Activated naive CD8-positive, alpha-beta T cell treated with anti-CD3 and anti-CD28 coated beads, Interleukin-2, amount 10 ng/mL, durations not matched to agents 7 days and 5 days (primary cell): ENCODE results near the gene RALY. TPM values are rescaled to one million over a fixed set of nuclear protein-coding genes. Genes with fewer than 3 reads are reported as not detected.

Source experiments
- ATAC-seq: fragments of 150-1000 bp; cut with Tn5 transposase; one replicate; pipeline ENCODE4 v1.10.0; 2021; ENCODE audit warnings: low read depth, moderate library complexity
- POLR2A ChIA-PET: fragments of 350-600 bp; sonication (Branson Sonifier 250); formaldehyde crosslinking; loops from one replicate; lab custom pipeline; 2021; ENCODE audit warnings: antibody characterized with exemption; lab: Charles Lee
- DNase-seq: peaks from one replicate; pipeline ENCODE4 v3.0.0; 2021
- H3K27ac Mint-ChIP-seq: one replicate; pipeline ENCODE4 v1.8.0; 2022; ENCODE audit warnings: mild to moderate bottlenecking, mixed read lengths
- H3K27me3 Mint-ChIP-seq: one replicate; pipeline ENCODE4 v1.8.0; 2022; ENCODE audit warnings: mild to moderate bottlenecking, moderate library complexity, mixed read lengths
- H3K36me3 Mint-ChIP-seq: one replicate; pipeline ENCODE4 v1.8.0; 2021; ENCODE audit warnings: mild to moderate bottlenecking, mixed read lengths
- H3K4me1 Mint-ChIP-seq: one replicate; pipeline ENCODE4 v1.8.0; 2021; ENCODE audit warnings: mixed read lengths
- H3K4me3 Mint-ChIP-seq: one replicate; pipeline ENCODE4 v1.8.0; 2022; ENCODE audit warnings: mild to moderate bottlenecking, moderate library complexity, mixed read lengths
- H3K9me3 Mint-ChIP-seq: one replicate; pipeline ENCODE4 v1.8.0; 2021; ENCODE audit warnings: mixed read lengths
- total RNA-seq, 2 experiments: library from RNA; stranded (reverse); gene quantifications; one replicate each; pipeline ENCODE4 v1.2.3, GENCODE V29; 2021

Gene RALY
- total RNA-seq, 2 experiments from 2014 or later = 188 to 190 TPM

DNA sequence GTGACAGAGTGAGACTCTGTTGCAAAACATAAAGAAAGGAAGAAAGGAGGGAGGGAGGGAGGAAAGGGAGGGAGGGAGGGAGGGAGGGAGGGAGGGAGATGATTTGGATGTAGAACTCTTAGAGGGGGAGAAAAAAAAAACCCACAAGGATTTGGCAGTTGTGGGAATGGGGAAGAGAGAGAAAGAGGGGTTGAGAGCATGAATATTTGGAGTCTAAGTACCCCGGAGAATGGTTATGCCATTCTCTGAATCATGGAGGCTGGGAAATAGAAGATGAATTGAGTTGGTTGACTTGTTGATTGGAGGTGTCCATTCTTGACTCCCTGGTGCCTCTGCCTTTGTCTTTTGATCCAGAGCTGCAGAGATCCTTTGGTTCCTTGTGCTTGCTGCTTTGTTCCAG, 35.7 kb downstream of the RALY start:
- ATAC-seq (no peak), DNase-seq (no peak)
- H3K4me3 Mint-ChIP-seq = no peak overlapping the region
- POLR2A ChIA-PET = no interaction called here
- peaks cover 20% of the 10 kb centered on the region for H3K4me1 Mint-ChIP-seq
- peaks cover 22% of the 10 kb centered on the region for H3K36me3 Mint-ChIP-seq
- H3K27me3 Mint-ChIP-seq = no peaks in the 10 kb centered on the region
- no peak overlapping the region for H3K27ac Mint-ChIP-seq
- H3K9me3 Mint-ChIP-seq = no peaks in the 10 kb centered on the region

DNA sequence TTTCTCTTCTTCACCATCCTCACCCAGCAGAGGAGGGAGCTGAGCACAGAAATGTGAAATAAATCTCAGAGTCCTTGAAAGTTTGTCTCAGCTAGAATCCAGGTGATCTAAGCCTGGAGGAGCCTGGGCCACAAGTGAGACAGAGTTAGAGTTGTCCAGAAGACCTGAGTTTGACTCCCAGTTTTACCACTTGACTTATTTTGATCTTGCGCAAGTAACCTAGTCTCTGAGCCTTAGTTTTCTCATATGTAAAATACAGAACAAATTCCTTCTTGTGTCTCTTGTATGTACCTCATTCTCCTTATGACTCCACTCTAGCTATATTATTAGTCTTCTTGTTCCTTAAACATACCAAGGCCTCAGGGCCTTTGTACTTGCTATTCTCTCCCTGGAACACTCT, 36.7 kb downstream of the RALY start:
- DNase-seq (no peak), ATAC-seq (no peak)
- Mint-ChIP-seq H3K9me3 (no peaks in the 10 kb centered on the region), H3K4me3 (no peak overlapping the region), H3K4me1 (peaks cover 20% of the 10 kb centered on the region), H3K27me3 (no peaks in the 10 kb centered on the region), H3K36me3 (peaks cover 22% of the 10 kb centered on the region), H3K27ac (no peak overlapping the region)
- POLR2A ChIA-PET = interaction anchor here (1.2 kb wide), 1 partner anchor 37 kb away, joined by 3 read pairs; the partner anchor contains the start of gene RALY

DNA sequence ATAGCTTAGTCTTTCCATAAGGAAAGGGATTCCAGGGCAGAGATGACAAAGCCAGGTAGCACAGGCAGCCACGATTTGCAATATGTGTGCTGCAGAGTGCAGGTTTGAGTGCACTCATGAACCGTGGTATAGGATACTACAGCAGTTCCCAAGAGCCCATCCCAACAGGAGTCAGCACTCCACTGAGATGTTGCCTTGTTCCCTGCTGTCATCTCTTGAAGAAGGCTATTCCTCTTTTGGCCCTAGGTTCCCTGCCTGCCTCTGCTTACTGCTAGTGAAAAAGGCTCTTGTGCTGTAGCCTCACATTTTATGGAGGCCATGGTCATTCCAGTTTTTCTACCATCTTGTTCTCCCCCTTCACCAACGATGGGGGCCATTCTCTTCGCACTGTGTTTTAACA, 40.2 kb downstream of the RALY start:
- peaks cover 32% of the 10 kb centered on the region for H3K4me1 Mint-ChIP-seq
- POLR2A ChIA-PET = no interaction called here
- H3K4me3 Mint-ChIP-seq = no peak overlapping the region

DNA sequence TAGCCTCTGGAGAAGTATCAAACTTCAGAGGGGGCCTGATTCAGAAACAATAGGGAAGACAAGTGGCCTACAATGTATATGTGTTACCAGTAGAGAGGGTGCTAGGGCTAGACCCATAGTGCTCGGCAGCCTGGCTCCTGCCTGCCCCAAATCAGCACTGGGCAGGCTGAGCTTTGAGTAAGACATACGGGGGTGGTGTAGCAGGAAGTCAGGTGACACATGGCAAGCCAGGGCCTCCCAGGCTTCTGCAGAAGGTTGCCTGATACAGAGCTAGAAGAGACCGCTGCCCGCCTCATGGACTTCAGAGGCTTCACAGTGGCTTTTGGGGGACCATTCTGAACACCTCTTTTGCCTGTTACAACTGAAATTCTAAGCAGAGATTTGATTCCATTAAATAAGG, 43.4 kb downstream of the RALY start:
- POLR2A ChIA-PET = interaction anchor here (1.1 kb wide), 1 partner anchor 44 kb away, joined by 3 read pairs; the partner anchor contains the start of gene RALY
- Mint-ChIP-seq H3K4me1 (peaks cover 37% of the 10 kb centered on the region), H3K9me3 (no peaks in the 10 kb centered on the region)

More for the DNA sequence above, 40.2 kb downstream of the RALY start:
- no peak overlapping the region for H3K27ac Mint-ChIP-seq
- DNase-seq (no peak), ATAC-seq (no peak)
- H3K9me3 Mint-ChIP-seq = no peaks in the 10 kb centered on the region
- H3K36me3 Mint-ChIP-seq = peaks cover 16% of the 10 kb centered on the region
- no peaks in the 10 kb centered on the region for H3K27me3 Mint-ChIP-seq

DNA sequence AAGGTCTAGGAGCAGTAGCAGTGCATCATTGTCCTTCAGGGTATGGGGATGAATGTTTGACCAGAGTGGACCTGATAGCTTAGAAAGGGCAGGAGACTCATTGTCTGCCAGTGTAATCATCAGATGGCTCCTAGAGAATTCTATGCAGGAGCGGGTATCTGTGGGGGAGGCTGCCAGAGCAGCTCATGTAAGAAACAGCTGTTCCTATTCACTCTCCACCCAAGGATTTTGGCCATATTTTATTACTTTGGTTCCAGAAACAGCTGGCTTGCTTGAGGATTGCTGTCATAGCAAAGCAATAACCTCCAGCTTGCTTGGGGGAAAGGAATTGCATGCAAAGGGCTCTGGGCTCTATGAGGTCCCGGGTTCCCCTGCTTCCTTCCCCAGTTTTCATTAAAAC, 44.1 kb downstream of the RALY start:
- H3K36me3 Mint-ChIP-seq = peaks cover 11% of the 10 kb centered on the region
- no peak overlapping the region for H3K27ac Mint-ChIP-seq
- ATAC-seq (no peak), DNase-seq (no peak)
- POLR2A ChIA-PET = interaction anchor here (0.6 to 1.1 kb wide), 2 partner anchors 44 kb away, joined by 3 read pairs; partner anchors contain the start of gene RALY
- H3K4me3 Mint-ChIP-seq = no peak overlapping the region
- H3K4me1 Mint-ChIP-seq = peaks cover 41% of the 10 kb centered on the region
- no peaks in the 10 kb centered on the region for H3K9me3 Mint-ChIP-seq
- no peaks in the 10 kb centered on the region for H3K27me3 Mint-ChIP-seq

More for the DNA sequence above, 43.4 kb downstream of the RALY start:
- peak; percentile 48 for DNase-seq
- H3K27ac Mint-ChIP-seq = peak overlapping the region; percentile 68
- peak; percentile 99 for ATAC-seq
- H3K27me3 Mint-ChIP-seq = no peaks in the 10 kb centered on the region
- H3K4me3 Mint-ChIP-seq = peak overlapping the region; percentile 51
- H3K36me3 Mint-ChIP-seq = peaks cover 13% of the 10 kb centered on the region

DNA sequence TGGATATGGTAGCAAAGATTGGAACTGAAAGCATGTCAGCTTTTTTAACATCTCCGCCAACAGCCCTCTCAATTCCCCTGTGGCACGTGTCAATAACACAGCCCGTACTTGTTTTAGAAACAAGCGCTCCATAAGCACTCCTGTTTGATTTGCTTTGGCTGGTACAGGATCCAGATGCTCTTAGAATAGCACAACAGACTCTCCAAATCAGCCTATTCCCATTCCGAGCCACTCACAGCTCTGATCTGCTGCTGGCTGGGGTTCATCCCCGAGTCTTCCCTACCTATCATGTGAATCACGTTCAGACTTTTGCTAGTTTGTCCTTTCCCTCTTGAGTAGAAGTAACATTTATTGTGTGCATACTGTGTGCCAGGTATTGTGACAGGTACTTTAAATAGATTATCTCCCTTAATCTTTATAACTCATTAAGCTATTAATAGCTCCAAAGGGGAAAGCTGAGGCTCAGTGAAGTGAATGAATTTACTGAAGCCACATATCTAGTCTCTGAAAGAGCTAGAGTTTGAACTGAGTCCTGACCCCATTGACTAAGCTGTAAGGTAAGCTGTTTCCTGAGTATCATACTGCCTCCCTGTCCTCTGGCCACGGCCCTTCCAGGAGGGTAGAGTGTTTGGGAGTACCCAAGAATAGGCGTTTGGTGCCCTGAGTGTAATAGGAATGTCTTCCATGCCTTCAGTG, 46.7 kb downstream of the RALY start:
- DNase-seq = no peak
- POLR2A ChIA-PET = interaction anchor here (1.0 kb wide), 1 partner anchor 12 kb away, joined by 3 read pairs; no protein-coding TSS in a partner anchor
- no peak overlapping the region for H3K27ac Mint-ChIP-seq
- H3K9me3 Mint-ChIP-seq = no peaks in the 10 kb centered on the region
- peaks cover 43% of the 10 kb centered on the region for H3K4me1 Mint-ChIP-seq
- no peak for ATAC-seq
- no peak overlapping the region for H3K4me3 Mint-ChIP-seq
- H3K27me3 Mint-ChIP-seq = no peaks in the 10 kb centered on the region
- peaks cover 10% of the 10 kb centered on the region for H3K36me3 Mint-ChIP-seq

DNA sequence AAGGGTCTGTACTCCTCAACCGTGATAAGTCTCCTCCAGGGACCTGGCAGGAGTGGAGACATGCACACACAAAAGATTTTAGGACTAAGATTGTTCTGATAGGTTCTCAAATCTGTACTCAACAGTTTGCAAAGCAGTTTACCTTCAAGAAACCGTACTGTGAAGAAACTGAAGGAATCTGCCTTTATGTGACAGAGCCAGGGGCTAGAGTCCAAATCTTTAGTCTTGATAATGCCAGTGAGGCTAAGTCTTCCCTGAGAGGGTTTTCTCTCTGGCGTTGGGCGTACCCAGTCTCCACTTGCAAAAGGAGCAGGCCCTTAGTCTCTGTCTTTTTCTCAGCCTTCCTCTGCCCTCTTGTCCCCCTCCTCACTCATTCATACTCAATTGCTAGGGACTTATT, 47.5 kb downstream of the RALY start:
- H3K4me1 Mint-ChIP-seq = peaks cover 41% of the 10 kb centered on the region
- no peak for ATAC-seq

DNA sequence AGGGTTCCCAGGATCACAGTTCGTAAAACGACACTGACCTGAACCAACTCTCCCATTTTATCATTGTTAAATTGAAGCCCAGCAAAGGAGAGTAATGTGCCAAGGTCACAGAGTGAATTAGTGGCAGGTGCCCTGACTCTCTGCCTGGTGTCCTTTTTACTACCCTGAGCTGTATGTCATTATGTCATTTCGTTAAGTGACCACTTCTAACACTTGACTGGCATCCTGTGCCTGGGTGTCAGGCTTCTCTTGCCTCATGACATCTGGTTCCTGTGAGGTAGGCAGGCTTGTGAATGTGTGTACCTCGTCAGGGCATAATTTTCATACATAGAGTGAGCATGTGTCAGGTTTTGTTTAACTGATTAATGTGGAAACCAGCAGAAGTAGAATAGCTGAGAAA, 48.6 kb downstream of the RALY start:
- peak; percentile 56 for ATAC-seq
- Mint-ChIP-seq H3K9me3 (no peaks in the 10 kb centered on the region), H3K4me3 (no peak overlapping the region), H3K27ac (no peak overlapping the region), H3K4me1 (peaks cover 35% of the 10 kb centered on the region), H3K36me3 (peaks cover 15% of the 10 kb centered on the region), H3K27me3 (no peaks in the 10 kb centered on the region)
- DNase-seq = no peak
- POLR2A ChIA-PET = no interaction called here

More for the DNA sequence above, 47.5 kb downstream of the RALY start:
- no peaks in the 10 kb centered on the region for H3K27me3 Mint-ChIP-seq
- no peak for DNase-seq
- POLR2A ChIA-PET = interaction anchor here (1.0 kb wide), 1 partner anchor 11 kb away, joined by 3 read pairs; no protein-coding TSS in a partner anchor
- H3K27ac Mint-ChIP-seq = peak overlapping the region; percentile 57
- no peaks in the 10 kb centered on the region for H3K9me3 Mint-ChIP-seq
- H3K4me3 Mint-ChIP-seq = no peak overlapping the region
- peaks cover 12% of the 10 kb centered on the region for H3K36me3 Mint-ChIP-seq

DNA sequence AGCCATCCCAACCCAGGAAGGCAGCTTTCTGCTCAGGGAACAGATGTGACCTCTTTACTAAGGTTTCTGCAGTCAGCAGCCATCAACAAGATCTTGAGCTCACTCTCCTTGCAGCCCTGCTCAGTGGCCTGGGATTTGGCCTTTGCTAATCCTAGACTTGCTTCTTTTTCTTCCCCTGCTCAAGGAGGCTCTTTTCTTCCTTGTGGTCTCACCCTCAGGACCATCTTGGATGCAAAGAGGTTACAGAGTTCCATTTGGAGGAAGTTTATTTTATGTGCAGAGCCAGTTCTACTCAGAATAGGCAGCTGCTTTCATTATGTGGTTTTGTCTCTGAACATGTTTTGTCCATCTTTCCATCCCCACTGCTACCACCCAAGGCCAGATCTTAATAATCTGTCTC, 49.3 kb downstream of the RALY start:
- Mint-ChIP-seq H3K36me3 (peaks cover 14% of the 10 kb centered on the region), H3K27me3 (no peaks in the 10 kb centered on the region), H3K9me3 (no peaks in the 10 kb centered on the region), H3K4me3 (no peak overlapping the region), H3K27ac (no peak overlapping the region), H3K4me1 (peaks cover 28% of the 10 kb centered on the region)
- ATAC-seq (no peak), DNase-seq (no peak)
- POLR2A ChIA-PET = no interaction called here

DNA sequence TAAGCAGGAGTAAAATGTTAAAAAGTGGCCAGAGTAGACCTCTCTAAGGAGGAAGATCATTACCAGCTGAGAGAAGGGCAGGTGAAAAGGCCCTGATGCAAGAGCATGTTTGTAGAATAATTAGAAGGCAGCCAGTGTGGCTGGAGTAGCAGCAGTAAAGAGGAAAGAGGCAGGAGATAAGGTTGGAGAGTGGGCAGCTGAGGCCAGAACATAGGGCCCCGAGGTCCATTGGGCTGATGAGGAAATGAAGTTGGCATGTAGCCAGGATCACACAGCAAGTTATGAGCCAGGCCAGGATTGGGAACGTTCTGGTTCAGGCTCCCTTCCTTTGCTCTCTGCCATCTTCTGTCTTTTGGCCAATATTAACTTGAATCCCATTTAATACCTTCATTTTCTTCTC, 51.6 kb downstream of the RALY start:
- Mint-ChIP-seq H3K4me1 (peaks cover 33% of the 10 kb centered on the region), H3K27ac (no peak overlapping the region)
- ATAC-seq = no peak

DNA sequence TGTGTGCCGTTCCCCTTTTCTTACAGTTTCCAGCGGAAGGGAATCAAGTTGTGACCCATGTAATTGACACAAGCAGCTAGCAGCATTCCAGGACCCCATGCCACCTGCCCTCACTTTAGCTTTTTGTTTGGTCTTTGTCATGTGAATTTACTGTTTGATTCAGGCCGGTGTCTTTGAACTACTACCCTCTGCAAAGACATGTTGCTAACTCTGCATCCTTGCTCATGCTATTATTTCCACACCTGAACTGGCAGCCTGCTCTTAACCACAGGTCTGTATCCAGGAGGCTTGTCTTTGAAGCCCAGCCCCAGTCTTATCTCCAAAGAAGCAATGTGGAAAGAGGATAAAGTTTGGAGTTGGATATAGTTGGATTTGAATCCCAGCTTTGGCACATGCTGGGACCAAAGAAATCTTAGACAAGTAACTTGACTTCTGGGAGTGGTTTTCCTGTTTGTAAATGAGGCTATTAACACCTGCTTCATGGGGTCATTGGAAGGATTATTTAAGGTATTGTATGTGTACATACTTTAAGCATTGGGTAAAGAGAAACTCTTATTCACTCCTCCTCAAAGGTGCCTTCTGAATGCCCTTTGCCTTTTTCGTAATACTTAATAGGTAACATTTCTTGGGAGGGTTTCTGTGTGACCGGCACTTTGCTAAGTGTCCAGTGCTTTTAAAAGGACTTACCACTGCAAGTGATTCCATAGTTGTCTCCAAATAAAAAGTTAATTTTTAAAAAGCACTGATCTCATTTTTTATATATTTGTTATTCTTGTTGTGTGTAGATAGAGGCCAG, 52.4 kb downstream of the RALY start:
- no peak overlapping the region for H3K27ac Mint-ChIP-seq
- POLR2A ChIA-PET = no interaction called here

More for the DNA sequence above, 51.6 kb downstream of the RALY start:
- H3K4me3 Mint-ChIP-seq = no peak overlapping the region
- peaks cover 16% of the 10 kb centered on the region for H3K36me3 Mint-ChIP-seq
- H3K27me3 Mint-ChIP-seq = no peaks in the 10 kb centered on the region
- DNase-seq = no peak
- POLR2A ChIA-PET = no interaction called here
- no peaks in the 10 kb centered on the region for H3K9me3 Mint-ChIP-seq

DNA sequence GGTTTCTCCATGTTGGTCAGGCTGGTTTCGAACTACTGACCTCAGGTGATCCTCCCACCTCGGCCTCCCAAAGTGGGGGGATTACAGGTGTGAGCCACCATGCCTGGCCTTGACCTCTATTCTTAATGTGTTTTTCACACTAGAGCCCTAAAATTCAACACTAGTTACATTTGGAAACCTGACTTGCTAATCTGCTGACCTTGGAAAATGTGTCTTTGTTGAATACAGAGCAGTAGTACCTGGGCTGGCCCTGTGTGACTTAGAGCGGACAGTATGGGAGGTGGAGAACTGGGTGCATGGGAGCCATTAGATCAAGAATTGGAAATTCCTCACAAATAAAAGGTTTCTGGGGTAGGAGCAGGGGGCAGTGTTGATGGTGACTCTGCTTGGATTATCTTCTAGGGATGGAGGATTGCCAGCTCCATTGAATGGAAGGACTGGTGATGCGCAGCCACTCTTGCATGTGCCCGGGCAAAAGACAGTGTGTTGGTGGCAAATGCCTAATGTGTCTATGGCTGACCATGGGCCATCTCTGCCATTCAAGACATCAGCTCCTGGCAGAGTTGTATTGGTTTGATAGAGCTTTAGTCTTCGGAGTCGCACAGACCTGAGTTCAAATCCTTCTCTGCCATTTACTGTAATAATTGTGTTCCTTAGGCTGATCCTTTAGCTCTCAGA, 53.4 kb downstream of the RALY start:
- Mint-ChIP-seq H3K27ac (peak overlapping the region; percentile 36), H3K4me3 (no peak overlapping the region), H3K4me1 (peaks cover 24% of the 10 kb centered on the region), H3K9me3 (no peaks in the 10 kb centered on the region), H3K27me3 (no peaks in the 10 kb centered on the region), H3K36me3 (peaks cover 15% of the 10 kb centered on the region)
- POLR2A ChIA-PET = no interaction called here
- no peak for ATAC-seq
- no peak for DNase-seq

More for the DNA sequence above, 52.4 kb downstream of the RALY start:
- Mint-ChIP-seq H3K4me1 (peaks cover 31% of the 10 kb centered on the region), H3K36me3 (peaks cover 15% of the 10 kb centered on the region), H3K4me3 (no peak overlapping the region), H3K9me3 (no peaks in the 10 kb centered on the region), H3K27me3 (no peaks in the 10 kb centered on the region)
- DNase-seq (no peak), ATAC-seq (no peak)

DNA sequence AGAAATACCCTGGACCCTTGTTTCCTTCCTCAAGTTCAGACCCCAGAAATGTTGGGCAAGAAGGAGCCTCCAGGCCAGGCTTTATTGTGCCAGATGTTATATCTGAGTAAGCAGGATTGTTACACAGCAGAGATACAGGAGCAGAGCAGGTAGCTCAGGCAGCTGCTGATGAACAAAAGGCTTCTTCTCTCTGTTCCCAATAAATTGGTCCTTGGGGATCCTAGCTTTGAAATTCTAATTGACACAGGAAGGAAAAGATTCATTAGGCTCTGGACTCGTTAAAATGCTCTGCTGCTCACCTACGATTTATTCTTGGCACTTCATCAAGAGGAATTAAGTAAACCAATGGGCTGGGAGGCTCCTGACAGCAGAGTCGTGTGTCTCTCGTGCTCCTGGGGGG, 54.2 kb downstream of the RALY start:
- no peaks in the 10 kb centered on the region for H3K9me3 Mint-ChIP-seq
- ATAC-seq = no peak
- H3K36me3 Mint-ChIP-seq = peaks cover 18% of the 10 kb centered on the region
- no peak overlapping the region for H3K27ac Mint-ChIP-seq
- H3K4me3 Mint-ChIP-seq = no peak overlapping the region
- peaks cover 17% of the 10 kb centered on the region for H3K4me1 Mint-ChIP-seq
- no peaks in the 10 kb centered on the region for H3K27me3 Mint-ChIP-seq
- POLR2A ChIA-PET = no interaction called here
- no peak for DNase-seq
